NCI-H526 treated with DMSO at 0.1 percent for 48 hours (cell line): Measurements from ENCODE around the gene CCNQ.

ENCODE experiments used
- DNase-seq: peaks from one replicate; lab custom pipeline; 2025; lab: John Stamatoyannopoulos, UW

Gene CCNQ

GRCh38 chrX:153576239-153576870 lies 22.6 kb downstream of the CCNQ start:
- no peak for DNase-seq

DNA sequence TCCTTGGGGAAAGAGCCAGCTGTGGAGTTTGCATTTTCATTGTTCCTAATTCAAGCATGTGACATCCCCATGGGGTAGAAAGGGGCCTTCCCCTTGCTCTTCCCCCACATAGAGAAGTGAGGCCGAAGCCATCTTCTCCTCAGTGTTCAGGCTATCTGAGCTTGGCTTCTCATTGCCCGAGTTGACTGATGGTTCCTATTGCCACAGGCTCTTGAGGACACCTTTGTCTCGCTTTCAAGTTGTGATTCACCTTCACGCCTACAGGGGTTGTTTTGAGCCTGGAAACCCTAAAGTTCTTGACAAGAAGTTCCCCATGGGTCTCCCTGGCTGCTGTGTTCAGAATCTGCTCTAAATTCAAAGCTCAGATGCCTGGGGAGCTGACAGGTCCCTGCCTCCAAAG lies 25.0 kb downstream of the CCNQ start:
- DNase-seq = no peak

- no peak for DNase-seq
Observed at GRCh38 chrX:153572601-153573000, 26.3 kb downstream of the CCNQ start.

DNA sequence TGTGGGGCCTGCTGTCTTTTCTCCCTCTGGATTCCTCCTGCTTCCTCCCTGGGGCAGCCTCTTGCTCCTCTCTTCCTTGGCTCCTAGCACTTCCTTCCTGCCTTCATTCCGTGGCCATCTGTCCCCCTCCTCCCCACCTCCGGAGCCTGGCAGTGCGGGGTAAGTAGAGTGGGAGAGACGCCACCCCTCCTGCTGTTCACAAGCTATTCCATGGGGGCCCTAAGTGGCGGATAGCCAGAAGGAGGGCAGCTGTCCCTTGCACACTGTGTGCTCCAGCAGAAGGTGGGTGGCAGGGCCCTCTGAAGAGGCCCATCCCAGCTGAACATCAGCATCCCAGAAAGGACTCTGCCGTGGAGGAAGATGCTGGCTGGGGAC lies 27.4 kb downstream of the CCNQ start:
- no peak for DNase-seq

GRCh38 chrX:153569475-153569874 lies 29.5 kb downstream of the CCNQ start:
- no peak for DNase-seq

GRCh38 chrX:153568451-153569011 lies 30.4 kb downstream of the CCNQ start:
- DNase-seq = no peak

DNA sequence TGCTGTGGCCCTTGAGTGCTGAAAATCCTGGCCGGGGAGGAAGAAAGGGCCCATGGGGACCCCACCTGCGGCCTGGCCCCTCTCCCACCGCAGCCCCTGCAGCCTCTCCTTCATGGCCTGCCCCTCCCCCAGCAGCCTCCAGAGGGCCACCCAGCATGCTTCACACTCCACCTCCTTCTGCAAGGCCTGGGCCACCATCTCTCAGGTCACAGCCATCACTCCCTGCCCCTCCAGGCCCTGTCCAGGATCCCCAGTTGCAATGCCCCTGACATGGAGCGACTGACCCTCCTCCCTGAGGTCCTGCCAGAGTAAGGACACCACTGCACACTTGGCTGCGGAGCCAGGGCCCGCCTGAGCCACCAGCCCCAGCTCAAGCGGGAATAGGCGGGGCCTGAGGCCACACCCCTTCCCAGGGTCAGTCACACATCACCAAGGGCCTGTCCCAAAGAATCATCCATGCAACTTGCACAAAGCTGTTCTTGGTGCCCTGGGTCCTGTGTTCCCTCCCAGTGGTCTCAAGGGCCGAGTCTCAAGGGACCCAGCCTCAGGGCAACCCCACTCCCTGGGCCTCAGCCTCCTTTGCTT lies 32.9 kb downstream of the CCNQ start:
- DNase-seq = no peak

- no peak for DNase-seq
Observed at GRCh38 chrX:153564047-153564606, 34.8 kb downstream of the CCNQ start.

DNA sequence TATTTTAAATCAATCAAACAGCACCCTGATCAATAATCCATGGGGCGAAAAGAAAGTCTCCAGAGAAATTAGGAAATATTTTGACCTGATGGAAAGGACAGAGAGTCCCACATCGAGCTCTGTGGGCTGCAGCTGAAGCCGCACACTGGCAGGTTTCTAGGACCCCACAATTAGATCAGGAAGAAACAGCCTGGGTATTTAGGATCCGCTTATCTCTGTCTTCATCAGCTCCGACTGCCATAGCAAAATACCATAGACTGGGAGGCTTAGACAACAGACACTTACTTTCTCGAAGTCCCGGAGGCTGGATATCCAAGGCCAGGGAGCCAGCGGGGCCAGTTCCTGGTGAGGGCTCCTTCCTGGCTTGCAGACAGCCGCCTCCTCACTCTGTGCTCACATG lies 36.4 kb downstream of the CCNQ start:
- DNase-seq = no peak

DNA sequence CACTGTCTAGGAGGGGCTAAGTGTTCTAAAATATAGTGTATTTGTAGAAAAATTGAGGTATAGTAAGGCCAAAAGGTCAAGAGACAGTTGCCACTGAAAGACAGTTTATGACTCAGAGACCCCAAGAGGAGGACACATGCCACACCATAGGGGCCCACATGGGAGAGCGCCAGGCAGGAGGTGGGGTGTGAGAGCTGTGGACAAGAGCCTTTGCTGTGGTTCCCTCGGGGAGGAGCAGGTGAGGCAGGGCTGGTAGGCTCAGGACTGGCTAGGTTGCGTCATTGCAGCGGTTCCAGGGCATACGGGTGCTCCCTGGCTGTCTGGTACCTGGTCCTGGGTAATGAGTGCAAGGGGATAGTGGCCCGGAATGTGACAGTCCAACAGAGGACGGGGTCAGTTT lies 37.6 kb downstream of the CCNQ start:
- no peak for DNase-seq

DNA sequence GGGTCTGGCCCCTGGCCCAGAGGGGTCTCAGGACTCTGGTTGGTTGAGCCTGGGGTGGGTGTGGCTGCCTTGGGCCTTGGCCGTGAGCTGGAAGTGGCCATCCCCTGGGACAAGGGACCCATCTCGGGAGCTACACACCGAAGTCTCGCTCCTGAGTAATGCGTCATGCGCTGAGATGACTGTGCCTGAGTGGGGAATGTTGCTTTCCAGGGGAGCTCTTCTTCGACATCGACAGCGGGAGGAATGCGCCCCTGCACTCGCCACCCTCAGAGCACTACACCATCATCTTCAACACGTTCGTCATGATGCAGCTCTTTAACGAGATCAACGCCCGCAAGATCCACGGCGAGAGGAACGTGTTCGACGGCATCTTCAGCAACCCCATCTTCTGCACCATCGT lies 38.5 kb downstream of the CCNQ start:
- no peak for DNase-seq

- no peak for DNase-seq
Observed at GRCh38 chrX:153560000-153560399, 38.9 kb downstream of the CCNQ start.

DNA sequence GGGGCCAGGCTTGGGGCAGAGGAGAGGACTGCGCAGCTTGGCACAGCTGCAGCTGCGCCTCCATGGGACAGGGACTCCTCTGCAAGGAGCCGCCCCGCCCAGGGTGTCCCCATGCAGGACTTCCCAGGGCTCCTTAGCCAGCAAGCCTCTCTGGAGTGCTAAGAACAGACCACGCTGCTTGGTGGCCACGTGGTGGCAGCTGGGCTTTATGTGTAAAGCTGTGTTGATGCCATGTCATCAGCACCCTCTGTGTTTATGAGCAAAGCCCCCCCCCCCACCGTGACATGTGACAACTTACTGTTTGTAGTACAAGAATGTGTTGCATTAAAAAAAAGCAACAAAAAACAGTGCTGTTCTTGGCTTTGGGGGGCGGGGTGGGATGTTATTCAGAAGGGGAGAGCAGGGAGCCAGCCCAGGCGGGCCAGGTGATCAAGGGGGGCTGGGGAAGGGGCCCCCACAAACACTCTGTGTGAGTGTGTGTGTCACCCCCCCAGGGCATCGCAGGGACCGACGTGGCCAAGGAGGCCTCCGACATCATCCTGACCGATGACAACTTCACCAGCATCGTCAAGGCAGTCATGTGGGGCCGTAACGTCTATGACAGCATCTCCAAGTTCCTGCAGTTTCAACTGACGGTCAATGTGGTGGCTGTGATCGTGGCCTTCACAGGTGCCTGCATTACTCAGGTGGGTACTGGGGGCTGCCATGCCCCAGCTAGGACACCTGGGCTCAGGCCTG lies 41.2 kb downstream of the CCNQ start:
- no peak for DNase-seq

GRCh38 chrX:153556767-153557166 lies 42.2 kb downstream of the CCNQ start:
- no peak for DNase-seq

- DNase-seq = no peak
Observed at GRCh38 chrX:153554519-153555167, 44.3 kb downstream of the CCNQ start.

GRCh38 chrX:153551135-153551534 lies 47.8 kb downstream of the CCNQ start:
- no peak for DNase-seq

DNA sequence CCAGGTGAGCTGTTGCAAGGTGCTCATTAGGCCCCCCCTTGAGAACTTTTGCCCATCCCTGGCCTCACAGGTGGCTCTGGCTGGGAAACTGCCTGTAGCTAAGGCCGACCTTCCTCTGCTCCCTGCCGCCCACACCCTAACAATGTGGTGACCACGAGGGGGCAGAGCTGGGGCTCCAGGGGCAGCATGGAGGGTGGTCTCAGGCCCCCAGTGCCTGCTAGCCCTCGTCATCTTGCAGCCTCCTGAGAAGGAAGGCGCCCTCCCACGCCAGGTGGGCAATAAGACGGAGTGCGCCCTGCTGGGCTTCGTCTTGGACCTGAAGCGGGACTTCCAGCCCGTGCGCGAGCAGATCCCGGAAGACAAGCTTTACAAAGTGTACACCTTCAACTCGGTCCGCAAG lies 49.1 kb downstream of the CCNQ start:
- no peak for DNase-seq

GRCh38 chrX:153549231-153549630 lies 49.7 kb downstream of the CCNQ start:
- DNase-seq = no peak

GRCh38 chrX:153547195-153547594 lies 51.7 kb downstream of the CCNQ start:
- DNase-seq = no peak

DNA sequence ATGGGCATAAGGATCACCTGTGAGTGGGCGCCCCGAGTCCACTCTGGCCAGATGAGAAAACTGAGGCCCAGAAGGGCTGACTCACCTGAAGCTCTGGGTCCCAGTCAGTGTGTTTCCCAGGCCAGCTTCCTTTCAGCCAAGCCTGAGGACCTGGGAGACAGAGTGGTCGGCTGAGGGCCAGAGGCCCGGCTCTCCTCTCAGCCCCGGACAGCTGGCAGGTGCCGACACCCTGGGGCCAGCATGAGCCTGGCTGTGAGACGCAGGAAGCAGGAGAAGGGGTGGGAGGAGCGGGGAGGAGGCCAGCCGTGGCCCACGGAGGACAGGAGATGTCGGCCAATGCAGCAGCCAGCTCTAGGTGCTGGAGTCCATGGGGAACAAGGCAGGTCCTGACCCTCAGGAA lies 52.6 kb downstream of the CCNQ start:
- no peak for DNase-seq

GRCh38 chrX:153544727-153545126 lies 54.2 kb downstream of the CCNQ start:
- DNase-seq = no peak

DNA sequence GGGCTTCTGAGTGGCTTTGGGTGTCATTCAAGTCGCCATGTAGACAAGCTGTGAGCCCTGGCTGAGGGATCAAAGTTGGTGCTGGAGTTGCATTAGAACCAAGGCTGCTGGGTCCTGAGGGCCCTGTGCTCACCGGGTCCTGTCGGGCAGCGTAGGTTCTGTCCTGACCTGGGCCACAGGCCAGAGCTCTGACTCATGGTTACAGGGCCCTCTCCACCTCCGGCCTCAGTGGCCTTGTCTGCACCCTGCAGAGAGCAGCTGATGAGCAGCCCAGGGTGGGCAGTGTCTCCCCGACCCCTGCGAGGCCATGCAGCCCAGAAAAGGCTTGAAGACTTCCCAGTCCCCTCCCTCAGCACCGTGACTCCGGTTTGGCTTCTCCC lies 59.0 kb downstream of the CCNQ start:
- DNase-seq = no peak
